Lung (tissue), 12 donors: ENCODE data around the gene PPP6C. TPM values are rescaled to one million over a fixed set of nuclear protein-coding genes. Genes with fewer than 3 reads are reported as not detected.
"Not testable (repeated sequence)": the region's sequence is repeated elsewhere in the genome, so short reads cannot be mapped to it uniquely, and the experiment has no call there.

Experiments used
- ATAC-seq: fragments of 200-7000 bp; cut with Tn5 transposase; one replicate; pipeline ENCODE4 v1.9.1; 2020; ENCODE audit warnings: moderate number of reproducible peaks; ENCODE audit not compliant: insufficient read depth, low FRiP score
- DNase-seq, 3 donors: peaks; one replicate each; pipeline ENCODE4 v3.0.0-alpha.2; 2013 to 2017
- H3K27ac ChIP-seq, 2 donors: one replicate each; pipeline ENCODE4 v1.5.1; 2013; ENCODE audit warnings: mild to moderate bottlenecking in 2 of 2, moderate library complexity in 2 of 2, control low read depth in 1 of 2, inconsistent platforms in 1 of 2, low read depth in 1 of 2, low read length in 1 of 2
- H3K27me3 ChIP-seq, 3 donors: one replicate each; pipeline ENCODE4 v1.5.1; 2013; ENCODE audit warnings: low read length in 2 of 3; ENCODE audit not compliant: control insufficient read depth in 3 of 3, insufficient read depth in 3 of 3
- H3K36me3 ChIP-seq, 4 donors: one replicate each; pipeline ENCODE4 v1.5.1; 2013; ENCODE audit warnings: low read length in 4 of 4, mild to moderate bottlenecking in 1 of 4, moderate library complexity in 1 of 4; ENCODE audit not compliant: control insufficient read depth in 4 of 4, insufficient read depth in 4 of 4
- H3K4me1 ChIP-seq, 5 donors: one replicate each; pipeline ENCODE4 v1.5.1; 2013; ENCODE audit warnings: low read length in 5 of 5, mild to moderate bottlenecking in 2 of 5, moderate library complexity in 1 of 5; ENCODE audit not compliant: control insufficient read depth in 5 of 5, insufficient read depth in 5 of 5
- H3K4me3 ChIP-seq: one replicate; pipeline ENCODE4 v1.5.1; 2013; ENCODE audit warnings: mild to moderate bottlenecking, control low read depth, moderate library complexity
- H3K9ac ChIP-seq, 2 donors: one replicate each; pipeline ENCODE4 v1.5.1; 2013; ENCODE audit warnings: low read length in 2 of 2, control low read depth in 1 of 2; ENCODE audit not compliant: insufficient read depth in 1 of 2
- H3K9me3 ChIP-seq, 4 donors: one replicate each; pipeline ENCODE4 v1.5.1; 2013; ENCODE audit warnings: low read length in 3 of 4, mild to moderate bottlenecking in 1 of 4, moderate library complexity in 1 of 4; ENCODE audit not compliant: control insufficient read depth in 4 of 4, insufficient read depth in 3 of 4
- CTCF ChIP-seq: IDR thresholded peaks from 2 replicates; pipeline ENCODE4 v1.5.1; 2012; ENCODE audit warnings: mild to moderate bottlenecking; ENCODE audit errors: control extremely low read depth, extremely low read depth
- WGBS, 2 donors: extraction: QIAGEN DNeasy Blood & Tissue Kit; methylation state at CpG; one replicate each; pipeline ENCODE4 v1.1.7; 2013; 5-methylcytosine and 5-hydroxymethylcytosine counted together
- polyA plus RNA-seq, 2 donors: library from polyadenylated mRNA; stranded (reverse); fragments of 200-250 nt; gene quantifications; one replicate each; pipeline ENCODE4 v1.2.1, GENCODE V29; 2013
- total RNA-seq, 2 donors: library from RNA; depleted of rRNA in 1 of 2; stranded (reverse); fragments of >200 nt in 1 of 2; gene quantifications; one replicate each; pipeline ENCODE4 v1.2.1, GENCODE V29; 2014 to 2021
- donor health status: control.
- donor health status: control.
- donor health status: Bipolar disorder and iron deficiency.
- donor health status: healthy.
- donor health status: DM: yes; HTN: yes; CAD: no.

Gene PPP6C
- total and polyA plus RNA-seq, 4 donors, result 20.8 to 37.0 (median 25.4) TPM

DNA sequence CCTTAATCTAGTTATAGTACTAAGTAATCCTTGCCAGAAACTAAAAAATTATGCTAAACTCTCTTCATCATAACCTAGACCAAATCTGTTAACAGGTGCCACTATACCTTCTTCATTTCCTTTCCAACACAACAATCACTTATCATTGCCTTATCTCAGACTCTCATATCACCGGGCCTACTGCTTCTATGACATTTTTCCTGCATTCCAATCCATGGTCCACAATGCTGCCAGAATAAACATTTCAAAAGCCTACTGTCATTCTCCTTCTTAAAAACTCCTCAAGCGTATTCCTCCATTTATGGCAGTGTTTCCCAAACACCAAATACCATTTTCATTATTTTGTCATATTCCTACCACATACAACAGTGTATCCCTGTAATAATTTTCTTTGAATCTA, 6.5 kb downstream of the PPP6C start:
- Histone ChIP-seq H3K4me1 (peaks cover 0 to 17% (median 6%) of the 10 kb centered on the region in 5 donors), H3K27ac (peak overlapping the region in 1 of 2 donors; percentile 21), H3K36me3 (peaks cover 0 to 3% (median 0%) of the 10 kb centered on the region in 4 donors), H3K4me3 (no peak overlapping the region), H3K9me3 (no peaks in the 10 kb centered on the region), H3K27me3 (no peaks in the 10 kb centered on the region), H3K9ac (no peak overlapping the region)
- no peak for TF ChIP-seq CTCF
- DNase-seq (no peak), ATAC-seq (no peak)
- 40 to 61% methylated on average over 2 of the region's 2 CpGs for WGBS, 2 donors

- H3K4me1 ChIP-seq, result peaks cover 0 to 14% (median 6%) of the 10 kb centered on the region in 5 donors
- ATAC-seq, DNase-seq, H3K36me3 ChIP-seq, H3K27me3 ChIP-seq, H3K4me3 ChIP-seq, H3K9me3 ChIP-seq, H3K27ac ChIP-seq, H3K9ac ChIP-seq: not testable (repeated sequence)
- WGBS, 2 donors, result 93 to 94% methylated on average over 4 of the region's 4 CpGs
Measured at GRCh38 chr9:125181756-125182155, 7.8 kb downstream of the PPP6C start.

- TF ChIP-seq CTCF, result no peak
- H3K27me3 ChIP-seq, result no peaks in the 10 kb centered on the region
- ATAC-seq (no peak), DNase-seq (peak in 1 of 3 donors; percentile 48)
- 90 to 91% methylated on average over 9 of the region's 9 CpGs for WGBS, 2 donors
- no peak overlapping the region for H3K9ac ChIP-seq
- H3K9me3 ChIP-seq, result no peaks in the 10 kb centered on the region
- no peak overlapping the region for H3K27ac ChIP-seq
- peaks cover 0 to 4% (median 1%) of the 10 kb centered on the region in 4 donors for H3K36me3 ChIP-seq
- no peak overlapping the region for H3K4me3 ChIP-seq
- peaks cover 0 to 14% (median 6%) of the 10 kb centered on the region in 5 donors for H3K4me1 ChIP-seq
Measured at GRCh38 chr9:125180876-125181275, 8.7 kb downstream of the PPP6C start.

DNA sequence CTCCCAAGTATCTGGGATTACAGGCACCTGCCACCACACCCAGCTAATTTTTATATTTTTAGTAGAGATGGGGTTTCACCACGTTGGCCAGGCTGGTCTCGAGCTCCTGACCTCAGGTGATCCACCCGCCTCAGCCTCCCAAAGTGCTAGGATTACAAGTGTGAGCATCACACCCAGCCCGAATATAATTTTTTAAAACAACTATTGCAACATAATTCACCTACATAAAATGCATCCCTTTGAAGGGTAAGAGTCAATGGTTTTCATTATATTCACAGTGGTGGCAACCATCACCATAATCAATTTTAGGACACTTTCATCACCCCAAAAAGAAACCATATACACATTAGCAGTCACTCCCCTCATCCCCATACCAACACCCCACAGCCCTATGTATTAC, 9.8 kb downstream of the PPP6C start:
- not testable (repeated sequence) for ATAC-seq, DNase-seq, H3K9me3 ChIP-seq, H3K36me3 ChIP-seq, H3K9ac ChIP-seq, H3K27me3 ChIP-seq, H3K4me3 ChIP-seq, H3K27ac ChIP-seq
- peaks cover 0 to 14% (median 6%) of the 10 kb centered on the region in 5 donors for H3K4me1 ChIP-seq
- 90 to 95% methylated on average over 4 of the region's 4 CpGs for WGBS, 2 donors
